Suppressor macrophage treated with lipopolysaccharide for 4 hours (primary cell): Measurements from ENCODE around the gene MYOF.
"Not testable (repeated sequence)": the region's sequence is repeated elsewhere in the genome, so short reads cannot be mapped to it uniquely, and the experiment has no call there.

Source experiments
- DNase-seq: peaks from one replicate; pipeline ENCODE4 v3.0.0-alpha.2; 2020

MYOF gene

DNA sequence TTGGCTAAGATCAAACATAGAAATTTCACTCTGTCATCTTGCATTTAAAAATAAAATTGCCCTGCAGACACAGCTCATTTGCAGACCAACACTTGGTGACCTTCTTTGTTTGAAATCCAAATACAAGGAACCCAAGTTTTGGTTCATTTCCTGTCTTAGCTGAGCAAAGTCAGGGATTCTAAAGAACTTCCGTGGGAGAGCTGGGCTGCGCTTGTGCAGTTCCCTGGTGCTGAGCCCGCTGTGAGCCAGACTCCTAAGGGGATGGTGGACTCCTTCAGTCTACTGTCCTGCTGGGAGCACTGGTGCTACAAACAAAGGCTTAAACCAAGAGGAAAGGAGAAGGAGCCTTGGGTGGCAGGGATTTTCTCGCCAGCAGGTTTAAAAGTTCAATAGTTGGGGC lies 60.0 kb downstream of the MYOF start:
- DNase-seq = no peak

DNA sequence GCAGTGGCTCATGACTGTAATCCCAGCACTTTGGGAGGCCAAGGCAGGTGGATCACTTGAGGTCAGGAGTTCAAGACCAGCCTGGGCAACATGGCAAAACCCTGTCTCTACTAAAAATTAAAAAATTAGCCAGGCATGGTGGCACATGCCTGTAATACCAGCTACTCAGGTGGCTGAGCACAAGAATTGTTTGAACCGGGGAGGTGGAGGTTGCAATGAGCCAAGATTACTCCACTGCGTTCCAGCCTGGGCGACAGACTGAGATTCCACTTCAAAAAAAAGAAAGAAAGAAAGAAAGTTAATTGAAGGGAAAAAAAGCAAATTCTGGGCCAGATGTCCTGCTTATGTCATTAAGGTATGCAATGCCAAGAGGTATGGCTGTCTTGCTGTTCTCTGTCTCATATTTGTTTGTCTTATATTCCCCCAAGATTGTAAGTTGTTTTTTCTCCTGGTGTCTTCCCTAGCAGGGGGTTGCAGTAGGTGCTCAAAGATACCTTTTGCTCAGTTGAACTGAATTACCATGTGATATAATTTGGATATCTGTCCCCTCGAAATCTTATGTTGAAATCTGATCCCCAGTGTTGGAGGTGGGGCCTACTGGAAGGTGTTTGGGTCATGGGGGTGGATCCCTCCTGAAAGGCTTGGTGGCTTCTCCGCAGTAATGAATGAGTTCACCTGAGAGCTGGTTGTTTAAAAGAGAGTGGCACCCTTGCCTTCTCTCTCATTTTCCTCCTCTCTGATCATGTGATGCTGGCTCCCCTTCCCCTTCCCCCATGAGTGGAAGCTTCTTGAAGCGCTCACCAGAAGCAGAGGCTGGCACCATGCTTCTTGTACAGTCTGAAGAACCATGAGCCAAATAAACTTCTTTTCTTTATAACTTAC lies 60.9 kb downstream of the MYOF start:
- no peak for DNase-seq

DNA sequence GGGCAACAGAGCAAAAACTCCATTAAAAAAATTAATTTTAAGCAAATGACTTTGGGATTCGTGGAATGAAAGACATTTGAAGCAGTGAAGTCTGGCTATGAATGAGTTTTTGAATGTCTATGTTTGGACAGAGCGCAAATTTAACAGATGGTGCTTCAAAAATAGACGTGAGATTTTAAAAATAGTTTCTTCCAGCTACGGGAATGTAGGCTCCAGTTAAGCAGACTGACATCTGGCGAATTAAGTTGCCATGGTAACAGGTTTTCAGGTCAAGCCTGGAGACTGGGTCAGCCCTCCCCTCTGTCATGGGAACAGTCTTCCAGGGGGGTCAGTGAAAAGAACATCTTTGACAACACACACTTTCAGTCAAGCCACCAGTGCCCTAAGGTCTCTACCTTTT lies 62.0 kb downstream of the MYOF start:
- DNase-seq = no peak

DNA sequence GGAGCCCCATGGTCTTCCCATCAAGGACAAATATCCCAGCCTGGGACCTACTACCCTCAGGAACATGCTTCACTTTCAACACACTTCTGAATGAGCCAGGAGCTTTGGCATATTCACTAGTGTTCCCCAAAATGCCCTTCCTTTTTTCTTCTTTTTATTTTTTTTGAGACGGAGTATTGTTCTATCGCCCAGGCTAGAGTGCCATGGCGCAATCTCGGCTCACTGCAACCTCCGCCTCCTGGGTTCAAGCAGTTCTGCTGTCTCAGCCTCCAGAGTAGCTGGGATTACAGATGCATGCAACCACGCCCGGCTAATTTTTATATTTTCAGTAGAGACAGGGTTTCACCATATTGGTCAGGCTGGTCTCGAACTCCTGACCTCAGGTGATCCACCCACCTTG lies 63.1 kb downstream of the MYOF start:
- not testable (repeated sequence) for DNase-seq

DNA sequence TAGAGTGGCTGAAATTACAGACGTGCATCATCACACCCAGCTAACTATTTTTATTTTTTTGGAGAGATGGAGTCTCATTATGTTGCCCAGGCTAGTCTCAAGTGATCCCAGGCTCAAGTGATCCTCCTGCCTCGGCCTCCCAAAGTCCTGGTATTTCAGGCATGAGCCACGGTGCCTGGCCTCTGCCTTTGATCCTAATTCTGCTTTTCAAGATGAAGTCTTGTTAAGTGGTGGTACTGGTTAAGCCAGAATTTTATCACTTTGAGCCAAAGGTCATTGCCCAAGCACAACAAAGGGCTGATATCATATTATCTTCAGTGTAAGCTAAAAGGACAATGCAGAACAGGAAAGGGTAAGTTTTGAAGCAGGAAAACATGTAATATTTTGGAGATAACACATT lies 64.2 kb downstream of the MYOF start:
- DNase-seq = no peak

DNA sequence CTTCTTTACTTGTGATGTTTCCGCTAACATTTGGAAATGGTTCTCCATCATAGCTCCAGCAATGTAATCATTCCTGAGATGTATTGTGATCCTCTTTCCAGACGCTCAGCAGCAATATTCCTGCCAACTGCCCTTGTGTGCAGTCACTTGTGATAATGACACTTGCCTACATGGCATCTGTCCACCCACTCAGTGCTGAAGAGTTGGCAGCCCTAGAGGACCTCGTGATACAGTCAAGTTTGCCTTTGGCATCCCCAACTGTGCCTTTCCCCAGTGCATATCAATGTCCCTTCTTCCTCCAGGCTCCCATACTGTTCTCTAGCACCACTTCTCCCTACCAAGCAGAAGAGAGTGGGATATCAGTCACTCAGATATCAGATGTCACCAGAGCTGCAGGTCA lies 64.9 kb downstream of the MYOF start:
- no peak for DNase-seq

DNA sequence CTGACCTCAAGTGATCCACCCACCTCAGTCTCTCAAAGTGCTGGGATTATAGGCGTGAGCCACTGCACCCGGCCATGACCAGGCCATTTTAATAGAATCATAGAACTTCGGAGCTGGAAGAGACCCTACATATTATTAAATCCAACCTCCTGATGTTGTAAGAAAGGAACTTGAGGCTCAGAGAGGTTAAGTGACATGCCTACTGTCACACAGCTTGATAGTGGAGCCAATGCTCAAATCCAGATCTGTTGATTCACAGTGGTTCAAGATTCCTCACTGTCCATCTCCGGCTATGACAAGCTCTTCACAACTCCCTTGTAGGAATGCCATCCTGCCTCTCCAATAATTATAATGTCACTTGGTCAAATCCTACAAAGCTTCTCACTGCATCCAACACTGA lies 65.3 kb downstream of the MYOF start:
- DNase-seq = no peak

DNA sequence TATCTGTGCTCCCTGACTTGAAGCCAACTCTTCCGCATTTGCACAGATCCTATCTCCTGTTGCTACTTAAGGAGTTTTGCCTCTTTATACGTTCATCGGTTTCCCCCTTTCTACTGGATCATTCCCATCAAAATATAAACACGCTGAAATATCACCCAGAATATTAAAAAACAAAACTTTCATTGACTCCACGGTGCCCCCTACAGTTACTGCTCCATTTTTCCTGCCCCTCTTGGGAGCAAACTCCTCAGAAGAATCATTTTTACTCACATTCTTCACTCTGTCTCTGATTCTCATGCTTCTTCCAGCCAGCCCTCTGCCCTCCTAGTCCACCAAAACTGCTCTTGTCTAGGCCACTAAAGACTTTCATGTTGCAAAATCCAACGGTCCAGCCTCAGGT lies 66.4 kb downstream of the MYOF start:
- no peak for DNase-seq

DNA sequence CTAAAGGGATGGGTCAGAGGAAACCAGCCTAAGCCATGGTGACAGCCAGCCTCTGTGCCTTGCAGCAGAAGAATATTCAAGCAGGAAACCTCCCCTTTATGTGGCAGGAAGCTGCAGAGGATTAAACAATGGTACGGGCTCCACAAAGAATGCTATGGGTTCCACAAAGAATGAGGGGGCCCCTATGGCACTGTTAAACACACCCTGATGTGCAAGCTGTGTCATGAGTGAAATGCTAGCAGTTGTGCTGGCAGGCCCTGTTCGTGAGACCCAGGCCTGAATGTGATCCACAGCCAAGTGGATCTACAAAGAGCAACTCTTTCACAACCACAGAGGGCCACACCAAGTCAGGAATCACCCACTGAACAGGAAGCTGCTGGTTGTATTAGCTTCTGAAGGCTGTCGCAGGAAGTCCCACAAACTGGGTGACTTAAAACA lies 68.9 kb downstream of the MYOF start:
- DNase-seq = peak; percentile 57

DNA sequence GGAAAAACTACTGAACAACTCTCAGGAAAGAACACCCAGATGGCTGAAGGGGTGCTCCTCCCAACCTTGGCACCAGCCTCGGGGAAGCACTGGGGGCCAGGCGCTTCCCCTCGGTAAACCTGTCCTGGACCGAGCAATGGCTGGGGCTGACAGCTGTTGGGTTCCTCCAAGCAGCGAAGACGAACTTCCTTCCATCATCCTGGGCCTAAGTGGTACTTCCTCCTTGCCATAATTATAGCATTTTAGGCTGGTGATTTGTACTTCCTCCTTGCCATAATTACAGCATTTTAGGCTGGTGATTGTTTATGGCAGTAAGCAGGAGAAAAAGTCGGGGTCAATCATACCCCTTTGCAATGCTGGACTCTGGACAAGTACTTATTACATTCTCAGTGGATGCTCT lies 69.3 kb downstream of the MYOF start:
- peak; percentile 63 for DNase-seq

DNA sequence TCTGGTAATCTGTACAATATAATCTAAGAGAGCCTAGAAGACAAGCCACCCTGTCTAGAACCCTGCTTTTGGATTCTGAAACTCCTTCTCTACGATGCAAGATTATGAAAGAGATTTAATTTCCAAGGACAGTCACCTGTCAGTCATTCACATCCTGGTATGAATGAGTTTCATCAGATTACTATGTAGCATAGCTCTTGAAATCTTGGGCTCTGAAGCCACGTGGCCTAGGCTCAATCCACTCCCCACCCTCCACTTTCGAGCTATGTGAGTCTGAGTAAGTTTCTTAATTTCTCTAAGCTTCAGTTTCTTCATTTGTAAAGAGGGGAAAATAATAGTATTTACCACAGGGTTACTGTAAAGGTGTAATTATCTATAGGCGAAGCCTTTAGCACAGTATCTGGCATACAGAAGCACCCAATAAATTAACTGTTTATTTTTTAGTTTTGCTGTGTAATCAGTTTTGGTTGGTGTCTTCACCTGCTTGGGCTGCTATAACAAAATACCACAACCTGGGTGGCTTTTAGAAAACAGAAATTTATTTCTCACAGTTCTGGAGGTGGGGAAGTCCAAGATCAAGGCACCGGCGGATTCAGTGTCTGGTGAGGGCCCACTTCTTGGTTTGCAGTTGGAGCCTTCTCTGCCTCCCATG lies 71.3 kb downstream of the MYOF start:
- no peak for DNase-seq

DNA sequence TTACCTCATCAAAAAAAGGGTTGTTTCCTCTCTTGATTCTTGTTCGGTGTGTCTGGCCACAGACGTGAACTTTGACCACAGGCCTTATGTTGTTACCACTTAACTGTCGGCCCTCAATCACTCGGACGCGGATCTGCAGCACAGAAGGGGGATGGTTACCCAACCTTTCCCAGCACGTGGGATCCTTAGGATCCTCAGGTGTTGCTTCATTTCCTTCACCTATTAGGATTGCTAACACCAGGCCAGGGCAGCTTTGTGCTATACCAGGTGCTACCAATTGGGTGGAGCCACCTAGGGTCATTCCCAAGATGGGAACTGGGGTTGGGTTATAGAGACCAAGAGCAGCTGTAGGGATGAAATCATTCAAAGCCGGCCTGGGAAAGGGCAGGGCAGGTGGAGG lies 73.4 kb downstream of the MYOF start:
- no peak for DNase-seq

DNA sequence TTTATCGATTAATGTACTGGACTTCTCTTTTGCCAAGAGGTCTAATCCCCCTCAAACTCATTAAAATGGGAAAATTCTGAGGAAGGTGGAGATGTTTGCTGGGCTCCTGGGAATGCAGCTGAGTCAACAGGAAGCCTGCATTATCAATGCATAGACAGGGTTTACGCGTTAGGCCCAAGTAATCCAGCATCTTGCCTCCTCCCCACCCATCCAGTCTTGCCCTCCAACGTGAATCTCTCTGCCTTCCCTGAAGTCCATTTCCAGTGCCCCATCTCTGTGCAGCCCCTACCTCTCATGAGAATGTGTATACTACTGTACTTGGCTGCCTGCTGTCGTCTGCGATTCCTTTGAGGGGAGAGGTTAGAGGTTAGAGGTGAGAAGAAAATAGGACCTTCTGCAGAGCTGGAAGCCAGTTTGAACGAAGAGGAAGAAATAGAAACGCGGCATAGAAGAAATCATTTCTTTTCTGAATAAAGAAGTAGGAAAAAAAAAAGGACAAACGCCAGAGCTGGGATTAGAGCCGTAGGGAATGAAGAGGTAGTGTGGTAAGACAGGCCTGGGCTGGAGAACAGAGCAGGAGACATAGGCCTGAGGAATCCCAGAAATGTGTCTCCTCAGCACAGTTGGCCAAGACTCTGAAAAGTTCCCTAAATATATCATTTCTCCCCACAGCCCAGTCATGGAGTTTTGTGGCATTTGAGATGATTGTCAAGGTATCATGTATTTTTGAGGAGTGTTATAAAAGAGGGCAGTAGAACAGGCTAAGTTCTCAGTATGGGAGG lies 75.6 kb downstream of the MYOF start:
- DNase-seq = no peak

DNA sequence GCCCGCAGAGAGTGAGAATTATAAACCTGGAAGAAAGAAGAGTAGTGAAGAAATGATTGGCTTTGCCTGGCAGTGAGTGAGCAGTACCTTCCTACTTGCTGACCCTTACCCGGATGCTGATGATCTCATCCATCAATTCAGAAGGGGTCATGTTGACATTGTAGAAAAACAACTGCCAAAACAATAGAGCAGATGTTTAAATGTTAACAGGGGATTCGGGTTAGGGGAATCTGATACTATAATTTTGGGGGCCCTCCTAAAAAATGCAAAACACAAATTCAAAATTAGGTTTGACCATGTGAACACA lies 78.1 kb downstream of the MYOF start:
- no peak for DNase-seq

DNA sequence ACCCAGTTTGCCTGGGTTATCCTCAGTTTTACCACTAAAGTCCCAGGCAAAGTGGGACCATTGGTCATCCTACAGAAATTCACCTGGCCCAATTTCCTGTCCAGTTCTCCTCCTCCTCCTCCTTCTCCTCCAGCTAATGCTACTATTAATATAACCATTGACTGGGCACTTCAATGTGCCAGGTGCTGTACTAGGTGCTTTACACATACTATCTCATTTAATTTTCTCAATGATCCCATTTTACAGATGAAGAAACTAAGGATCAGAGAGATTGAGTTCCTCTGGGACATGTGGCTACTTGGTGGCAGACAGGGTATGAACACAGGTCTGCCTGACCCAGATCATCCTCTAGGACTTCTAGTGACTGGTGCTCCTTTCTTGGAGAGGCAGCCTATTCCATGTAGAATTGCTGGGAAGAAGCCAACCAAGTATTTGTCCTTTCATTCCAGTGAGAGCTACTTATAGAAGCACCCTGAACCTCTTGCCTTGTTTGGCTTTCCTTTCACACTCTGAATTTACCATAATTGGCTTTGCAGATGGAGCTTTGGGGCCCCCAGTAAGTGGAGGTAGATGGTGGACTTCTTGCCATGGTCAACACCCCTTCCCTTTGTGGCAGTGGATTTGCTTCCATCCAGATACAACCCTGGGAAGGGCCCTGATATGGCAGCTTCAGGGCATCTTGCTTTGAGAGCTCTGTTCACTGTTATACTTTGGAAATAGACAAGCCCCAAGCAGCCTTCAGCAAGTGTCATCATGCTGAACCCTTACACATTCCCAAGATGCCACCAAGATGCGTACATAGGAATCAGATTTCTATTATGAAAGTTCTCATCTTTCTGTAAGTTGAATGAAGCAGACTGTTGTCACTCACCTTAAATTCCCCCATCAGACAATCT lies 78.7 kb downstream of the MYOF start:
- no peak for DNase-seq

DNA sequence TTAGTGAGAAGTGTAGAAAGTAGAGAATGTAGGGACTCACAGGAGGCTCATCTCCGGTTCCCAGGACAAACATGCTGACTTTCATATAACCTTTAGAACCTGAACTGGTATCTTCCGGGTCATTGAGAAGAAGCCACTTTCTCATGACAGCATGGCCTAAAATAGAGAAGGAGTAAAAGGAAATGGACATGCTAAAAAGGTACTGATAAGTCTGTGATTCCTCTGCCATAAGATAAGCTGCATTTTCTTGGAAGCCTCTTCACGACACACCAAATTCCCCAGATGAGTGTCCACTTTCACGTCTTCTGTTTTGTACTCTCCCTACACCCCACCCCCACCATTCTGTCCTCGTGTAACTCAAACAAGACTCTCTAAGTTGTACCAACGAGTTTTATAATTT lies 79.9 kb downstream of the MYOF start:
- DNase-seq = no peak

DNA sequence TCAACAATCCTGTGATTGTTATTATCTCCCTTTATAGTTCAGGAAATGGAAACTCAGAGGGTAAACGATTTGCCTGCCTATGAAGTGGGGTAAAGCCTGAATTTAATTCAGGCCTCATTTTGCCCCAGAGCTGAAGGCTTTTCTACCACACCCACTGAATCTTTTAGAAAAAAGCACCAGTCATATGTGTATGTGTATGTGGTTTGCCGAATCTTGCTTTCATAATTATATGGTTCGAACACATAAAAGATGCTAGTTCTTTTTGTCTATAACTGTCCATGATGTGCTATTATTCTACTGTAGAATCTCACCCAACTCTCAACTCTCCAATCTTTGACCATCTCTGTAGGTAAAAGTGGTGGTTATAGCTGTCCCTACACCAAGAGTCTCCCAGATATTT lies 83.6 kb downstream of the MYOF start:
- no peak for DNase-seq

DNA sequence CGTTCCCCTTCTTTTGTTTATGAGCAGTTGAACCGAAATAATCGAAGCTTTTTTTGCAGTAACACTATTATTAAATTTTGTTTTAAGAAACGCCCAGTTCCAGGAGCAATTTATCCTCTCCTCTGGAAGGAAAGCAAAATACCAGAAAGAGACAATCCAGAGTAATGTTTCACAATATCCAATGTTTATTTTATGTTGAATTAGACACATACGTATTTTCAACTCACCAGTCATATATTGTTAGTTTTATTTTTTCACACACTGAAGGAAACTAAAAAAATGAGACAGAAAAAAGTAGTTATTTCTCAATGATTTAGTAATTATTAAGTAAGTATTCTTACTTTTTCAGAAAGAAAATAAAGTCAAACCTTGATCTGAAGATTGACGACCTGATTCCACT lies 85.1 kb downstream of the MYOF start:
- DNase-seq = no peak

DNA sequence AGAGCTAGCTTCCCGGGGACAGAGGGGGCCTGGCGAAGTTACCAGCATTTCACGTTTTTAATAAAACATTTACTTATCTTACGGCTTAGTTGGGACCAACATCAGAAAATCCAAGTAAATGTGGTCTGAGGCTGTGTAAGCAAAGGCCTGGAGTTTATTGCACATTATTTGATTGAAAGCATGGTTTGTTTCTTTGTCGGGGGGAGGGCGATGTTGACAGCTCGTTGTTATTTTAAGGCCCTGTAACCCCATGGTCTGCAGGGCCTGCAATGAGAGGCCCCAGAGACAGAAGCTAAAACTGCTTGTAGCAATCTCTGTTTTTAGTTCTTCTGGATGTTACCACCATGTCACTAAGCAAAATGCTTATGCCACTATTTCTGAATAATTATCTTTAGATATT lies 88.9 kb downstream of the MYOF start:
- DNase-seq = no peak

DNA sequence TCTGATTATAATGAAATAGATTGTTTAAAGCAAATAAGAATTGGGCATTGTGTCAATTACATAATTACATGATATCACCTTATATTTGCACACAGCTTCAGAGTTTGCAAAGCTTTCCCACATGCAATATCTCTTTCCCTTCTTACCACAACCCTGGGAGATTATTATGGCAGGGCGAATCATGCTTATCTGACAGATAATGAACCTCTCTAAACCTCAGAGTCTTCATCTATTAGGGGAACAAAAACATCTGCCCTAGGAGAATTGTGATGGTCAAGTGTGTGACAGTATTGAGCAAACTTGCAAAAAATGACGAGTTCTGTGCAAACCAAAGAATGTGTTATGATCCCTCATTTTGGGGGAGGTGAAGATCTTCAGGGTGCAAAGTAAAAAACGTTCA lies 90.0 kb downstream of the MYOF start:
- peak; percentile 49 for DNase-seq

DNA sequence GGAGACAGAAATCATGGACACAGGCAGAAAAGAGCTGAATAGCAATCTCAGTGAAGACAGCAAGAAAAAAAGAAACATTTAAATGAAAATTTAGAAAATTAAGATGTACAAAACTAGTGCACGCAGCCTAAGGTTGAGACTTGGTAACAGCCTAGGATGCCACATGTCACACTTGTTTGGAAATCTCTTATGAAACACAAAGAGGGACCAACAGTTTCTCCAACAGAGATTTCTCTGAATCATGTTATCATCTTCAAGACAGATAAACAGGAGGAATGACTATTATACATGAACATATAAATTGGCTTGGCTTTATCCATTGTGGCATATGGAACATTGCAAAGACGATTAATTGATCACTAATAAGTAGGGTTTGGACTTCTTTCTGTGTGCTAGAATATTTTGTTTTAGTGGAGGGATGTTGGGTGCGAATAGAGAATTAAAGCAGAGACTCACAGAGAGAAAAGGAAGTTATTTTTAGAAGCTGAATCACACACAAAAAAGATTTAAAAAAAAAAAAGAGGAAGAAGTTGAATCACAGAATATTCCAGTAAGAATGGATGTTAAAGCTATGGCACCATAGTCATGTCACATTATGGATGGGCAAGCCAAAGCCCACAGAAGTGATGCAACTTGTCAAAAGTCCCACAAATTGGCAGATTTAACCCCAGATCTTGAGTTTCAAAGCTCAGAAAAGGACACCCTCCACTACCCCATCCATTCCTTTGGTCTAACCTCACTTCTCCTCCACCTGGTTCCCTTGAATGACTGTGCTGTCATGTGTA lies 91.6 kb downstream of the MYOF start:
- peak; percentile 86 for DNase-seq
